Ishikawa (cell line): ENCODE measurements around the gene TACC2.

ENCODE experiments used
- EP300 ChIP-seq: IDR thresholded peaks from 2 replicates; pipeline ENCODE4 v1.6.1; 2012; ENCODE audit warnings: borderline replicate concordance
- YY1 ChIP-seq: IDR thresholded peaks from 2 replicates; pipeline ENCODE4 v1.6.1; 2012; ENCODE audit warnings: low read depth
- TF ChIP-seq, protein P1 (sequence below): IDR thresholded peaks from 2 replicates; pipeline ENCODE4 v1.6.1; 2012

DNA sequence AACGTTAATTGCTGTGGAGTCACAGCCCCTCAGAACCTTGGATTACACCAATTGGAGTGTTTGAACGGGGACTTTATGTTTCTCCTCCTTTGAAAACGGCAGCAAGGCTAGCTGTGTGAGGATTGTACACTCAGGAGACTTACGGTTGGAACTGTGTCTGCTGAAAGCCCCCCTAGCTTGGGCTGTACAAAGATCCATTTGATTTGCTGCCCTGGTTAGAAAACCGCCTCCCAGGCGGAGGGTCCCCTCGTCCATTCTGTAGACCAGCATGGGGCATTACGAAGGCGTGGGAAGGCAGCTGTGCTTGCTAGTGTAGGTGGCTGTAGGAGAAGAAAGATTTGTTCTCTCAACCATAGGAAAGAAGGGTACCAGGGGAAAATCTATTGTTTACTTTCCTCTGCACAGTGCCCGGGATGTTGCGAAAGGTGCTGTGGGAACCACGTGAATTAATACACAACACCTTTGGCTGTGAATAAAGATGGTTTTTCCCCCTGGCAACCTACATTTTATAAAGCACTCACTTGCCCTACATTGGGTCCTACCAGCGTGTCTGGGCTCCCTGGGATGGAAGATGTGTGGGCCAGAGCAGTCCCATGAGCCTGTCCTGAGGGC, 208.8 kb downstream of the TACC2 start:
- no peak for TF ChIP-seq EP300
- no peak for TF ChIP-seq YY1
- TF ChIP-seq, protein P1, sequence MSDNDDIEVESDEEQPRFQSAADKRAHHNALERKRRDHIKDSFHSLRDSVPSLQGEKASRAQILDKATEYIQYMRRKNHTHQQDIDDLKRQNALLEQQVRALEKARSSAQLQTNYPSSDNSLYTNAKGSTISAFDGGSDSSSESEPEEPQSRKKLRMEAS: no peak
